IPS DF 4.7 (cell line): ENCODE measurements around the gene RPTOR.
"Not testable (repeated sequence)": the region's sequence is repeated elsewhere in the genome, so short reads cannot be mapped to it uniquely, and the experiment has no call there.

ENCODE experiments used
- DNase-seq: peaks from one replicate; pipeline ENCODE4 v3.0.0-alpha.2; 2013; ENCODE audit warnings: low spot score; ENCODE audit errors: extremely low read depth

The RPTOR gene

DNA sequence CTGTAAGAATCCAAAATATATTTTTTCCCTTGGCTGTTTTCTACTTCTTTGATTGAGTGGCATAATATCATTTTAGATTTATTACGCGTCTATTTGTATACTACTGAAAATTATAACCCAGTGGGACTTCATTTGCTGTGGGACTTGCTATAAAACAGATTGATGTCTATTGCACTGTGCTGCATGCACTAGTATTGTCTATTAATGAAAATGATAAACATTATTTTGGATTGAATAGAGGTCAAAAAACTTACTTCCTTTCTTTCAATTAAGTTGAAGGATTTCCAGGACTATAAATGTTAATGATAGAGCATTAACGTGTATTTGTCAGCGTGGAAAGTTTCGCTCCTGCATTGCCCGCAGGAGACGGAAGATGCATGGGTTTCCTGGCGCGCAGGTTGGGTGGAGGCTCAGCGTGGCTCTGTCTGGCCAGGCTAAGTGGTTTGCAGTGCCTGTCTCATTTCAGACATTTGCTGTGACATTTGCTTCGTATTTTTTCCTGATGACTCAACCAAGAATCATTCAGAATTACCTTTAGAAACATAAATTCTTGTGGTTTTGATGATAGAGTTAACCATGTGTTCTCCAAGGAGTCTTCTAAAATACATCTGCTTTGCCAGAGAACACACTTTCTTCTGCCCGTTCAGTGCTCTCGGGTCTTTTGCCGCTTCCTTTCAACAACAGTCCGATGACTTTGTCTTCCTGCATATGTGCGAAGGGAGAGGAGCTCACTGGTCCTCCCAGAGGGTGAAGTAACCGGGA, 216.7 kb downstream of the RPTOR start:
- no peak for DNase-seq

DNA sequence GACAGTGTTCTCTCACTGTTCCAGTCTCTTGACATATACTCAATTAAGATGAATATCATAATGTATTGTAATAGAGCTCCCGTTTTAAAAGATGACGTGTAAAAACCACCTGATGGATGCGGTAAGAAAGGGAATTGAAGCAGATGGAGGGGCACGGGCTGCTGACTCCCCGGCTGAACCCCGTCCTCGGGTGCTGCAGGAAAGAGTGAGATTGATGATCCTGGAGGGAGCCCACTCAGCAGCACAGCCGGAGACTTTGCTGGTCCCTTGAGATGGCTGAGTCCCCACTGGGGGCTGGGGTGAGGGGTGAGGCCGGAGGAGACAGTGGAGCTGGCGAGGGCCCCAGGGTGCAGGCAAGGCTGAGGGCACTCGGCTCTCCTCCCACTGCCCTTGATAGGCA, 217.4 kb downstream of the RPTOR start:
- no peak for DNase-seq

DNA sequence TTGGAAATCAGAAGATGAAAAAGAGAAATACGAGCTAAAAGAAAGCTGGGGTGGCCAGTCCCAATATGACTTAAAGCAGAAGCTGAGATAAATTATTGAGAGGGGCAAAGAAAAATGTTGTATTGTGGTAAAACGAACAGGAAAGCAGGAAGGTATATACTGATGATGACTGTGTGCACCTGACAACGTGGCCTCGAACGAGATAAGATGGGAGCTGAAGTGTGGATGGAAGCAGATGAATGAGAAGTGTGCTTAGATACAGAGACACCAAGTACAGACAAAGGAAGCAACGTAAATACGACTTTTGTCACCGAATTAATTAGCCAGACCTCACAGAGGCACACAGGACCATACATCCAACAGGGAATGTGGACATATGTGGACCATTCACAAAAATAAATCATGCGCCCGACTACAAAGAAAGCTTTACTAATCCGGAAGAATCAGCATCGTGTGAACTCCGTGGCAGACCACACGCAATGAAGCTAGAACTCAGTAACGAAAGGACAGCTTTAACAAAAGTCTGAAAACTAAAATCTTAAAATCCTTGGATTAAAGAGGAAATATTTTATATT, 218.7 kb downstream of the RPTOR start:
- no peak for DNase-seq

DNA sequence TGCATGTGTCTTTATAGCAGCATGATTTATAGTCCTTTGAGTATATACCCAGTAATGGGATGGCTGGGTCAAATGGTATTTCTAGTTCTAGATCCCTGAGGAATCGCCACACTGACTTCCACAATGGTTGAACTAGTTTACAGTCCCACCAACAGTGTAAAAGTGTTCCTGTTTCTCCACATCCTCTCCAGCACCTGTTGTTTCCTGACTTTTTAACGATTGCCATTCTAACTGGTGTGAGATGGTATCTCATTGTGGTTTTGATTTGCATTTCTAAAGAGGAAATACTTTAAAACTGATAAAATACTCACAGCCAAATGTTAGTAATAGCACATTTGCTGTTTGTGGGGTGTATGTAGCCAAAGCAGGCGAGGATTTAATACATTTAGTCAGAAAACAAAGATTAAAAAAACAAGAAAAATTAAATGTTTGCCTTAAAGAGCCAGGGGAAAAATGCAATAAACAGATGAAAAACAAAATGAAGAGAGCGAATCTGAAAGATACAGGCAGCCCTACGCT, 220.0 kb downstream of the RPTOR start:
- DNase-seq = not testable (repeated sequence)

DNA sequence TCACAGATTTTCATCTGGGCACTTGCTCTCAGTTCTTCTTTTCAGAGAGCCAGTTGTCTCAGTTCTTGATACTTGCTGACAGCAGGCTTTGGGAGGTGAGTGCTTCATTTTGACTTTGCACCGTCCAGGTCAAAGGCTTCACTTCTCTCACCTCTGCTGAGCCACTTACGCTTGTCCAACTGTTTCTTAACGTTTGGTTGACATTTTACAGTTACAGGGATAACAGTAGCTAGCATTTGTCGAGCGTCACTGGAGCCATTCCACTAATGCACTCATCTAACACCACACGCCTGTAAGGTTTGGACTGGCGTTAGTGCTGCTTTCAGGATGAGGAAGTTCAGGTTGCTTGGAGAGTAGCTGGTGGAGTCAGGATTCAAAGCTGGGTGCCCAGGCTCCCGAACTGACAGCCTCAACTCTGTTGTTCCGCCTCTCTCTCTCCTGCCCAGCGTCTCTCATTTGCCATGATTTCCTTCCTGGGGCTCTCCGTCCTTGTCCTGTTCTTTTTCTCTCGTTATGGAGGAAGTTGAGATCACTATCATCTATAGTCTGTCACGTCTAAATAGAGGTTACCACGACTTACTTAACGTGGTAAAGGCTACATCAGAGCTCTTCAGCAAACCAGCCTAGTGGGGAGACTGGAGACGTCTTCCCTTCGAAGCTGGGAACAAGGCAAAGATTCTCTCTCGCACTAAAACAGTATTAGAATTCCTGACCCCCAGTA, 220.8 kb downstream of the RPTOR start:
- DNase-seq = no peak

DNA sequence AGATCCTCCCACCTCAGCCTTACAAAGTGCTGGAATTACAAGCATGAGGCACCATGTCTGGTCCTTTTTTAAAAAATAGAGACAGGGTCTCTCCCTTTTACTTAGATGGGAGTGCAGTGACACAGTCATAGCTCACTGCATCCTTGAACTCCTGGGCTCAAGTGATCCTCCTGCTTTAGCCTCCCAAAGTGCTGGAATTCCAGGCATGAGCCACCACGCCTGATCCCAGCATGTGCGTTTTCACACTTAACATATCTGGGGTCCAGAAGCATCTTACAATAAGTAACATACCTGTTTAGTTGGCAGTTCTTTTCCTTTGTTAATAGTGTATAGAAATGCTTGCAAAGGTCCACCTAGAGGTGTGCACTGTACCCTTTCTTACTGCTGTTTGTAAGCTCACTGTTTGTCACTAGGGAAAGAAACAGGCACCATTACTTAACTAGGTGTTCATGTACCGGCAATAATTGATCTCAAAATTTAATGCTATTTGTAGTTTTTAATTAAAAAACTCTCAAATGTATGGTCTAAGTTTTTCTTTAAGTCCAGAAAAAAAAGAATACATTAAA, 221.7 kb downstream of the RPTOR start:
- no peak for DNase-seq

DNA sequence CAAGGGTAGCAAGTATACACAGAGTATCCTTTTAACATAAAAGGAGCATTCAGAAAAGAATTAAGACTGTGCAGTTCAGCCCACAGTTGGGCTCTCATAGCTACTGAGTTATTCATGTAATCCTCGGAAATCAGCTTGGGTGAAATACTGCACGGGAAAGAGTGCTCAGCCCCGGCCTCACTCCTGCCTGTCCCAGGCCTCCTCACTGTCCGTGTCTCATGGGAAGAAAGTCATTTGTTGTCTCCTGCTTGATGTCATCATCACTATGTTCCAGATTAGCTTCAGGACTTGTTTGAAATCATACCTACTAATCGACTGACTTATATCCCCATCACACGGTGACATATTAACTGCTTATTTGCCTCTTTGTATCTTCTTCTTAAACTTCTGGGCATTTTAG, 223.8 kb downstream of the RPTOR start:
- DNase-seq = no peak

DNA sequence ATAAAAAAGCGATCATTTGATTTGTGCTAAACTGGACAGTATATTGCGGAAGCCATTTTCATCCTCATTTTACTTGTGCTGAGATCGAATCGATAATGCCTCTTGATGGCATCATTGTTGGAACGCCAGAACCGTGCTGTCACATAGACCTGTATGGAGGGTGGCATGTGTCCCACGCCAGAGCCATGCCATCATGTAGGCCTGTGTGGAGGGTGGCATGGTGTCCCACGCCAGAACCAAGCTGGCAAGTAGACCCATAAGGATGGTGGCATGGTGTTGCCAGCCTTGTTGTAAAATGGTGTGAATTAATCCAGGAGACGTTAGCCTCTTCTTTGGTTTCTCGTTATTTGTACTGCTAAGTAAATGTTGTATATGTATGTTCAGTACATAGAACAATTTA, 224.3 kb downstream of the RPTOR start:
- DNase-seq = no peak

DNA sequence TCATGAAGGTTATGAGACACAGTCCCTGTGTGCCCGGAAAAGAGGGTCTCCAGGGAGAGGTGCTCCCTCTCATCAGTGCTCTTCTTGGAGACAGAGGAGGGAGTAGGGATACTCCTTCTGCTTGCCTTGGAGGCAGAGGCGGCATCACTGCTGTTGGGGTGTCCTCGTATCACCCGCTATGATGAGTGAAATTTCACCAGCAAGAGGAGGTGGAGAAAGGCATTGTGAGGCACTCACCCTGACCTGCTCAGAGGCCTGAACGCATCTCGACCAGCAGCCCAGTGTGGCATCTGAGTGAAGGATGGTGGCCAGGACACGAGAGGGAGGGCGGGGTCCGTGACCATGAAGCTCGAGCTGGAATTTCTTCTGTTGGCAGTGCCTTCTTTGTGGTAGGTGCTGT, 224.9 kb downstream of the RPTOR start:
- DNase-seq = no peak

DNA sequence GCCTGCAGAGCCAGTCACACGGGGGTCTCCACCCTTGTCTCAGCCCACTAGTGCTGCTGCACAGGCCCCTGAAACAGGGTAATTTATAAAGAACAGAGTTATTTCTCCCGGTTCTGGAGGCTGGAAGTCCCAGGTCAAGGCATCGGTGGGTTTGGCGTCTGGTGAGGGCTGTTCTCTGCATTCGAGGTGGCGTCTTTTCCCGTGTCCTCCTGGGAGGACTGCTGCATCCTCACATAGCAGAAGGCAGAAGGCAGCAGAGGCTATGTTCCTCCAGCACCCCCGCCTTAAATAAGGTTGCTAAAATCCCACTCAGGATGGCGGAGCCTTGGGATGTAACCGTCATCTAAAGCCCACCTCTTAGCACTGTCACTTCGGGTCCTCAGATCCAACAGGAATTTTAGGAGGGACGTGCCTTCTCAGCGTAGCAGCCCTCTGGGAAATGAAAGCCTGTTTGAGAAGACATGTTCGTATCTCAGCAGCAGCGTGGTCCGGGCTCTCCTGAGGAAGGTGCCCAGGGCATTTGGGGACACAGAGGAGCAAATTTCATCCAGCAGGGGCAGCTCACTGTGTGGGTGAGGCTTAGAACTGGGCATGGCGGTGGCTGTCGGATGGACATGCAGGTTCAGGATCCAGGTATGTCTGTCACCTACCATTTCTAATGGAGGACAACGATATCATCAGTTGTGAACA, 225.4 kb downstream of the RPTOR start:
- DNase-seq = no peak

DNA sequence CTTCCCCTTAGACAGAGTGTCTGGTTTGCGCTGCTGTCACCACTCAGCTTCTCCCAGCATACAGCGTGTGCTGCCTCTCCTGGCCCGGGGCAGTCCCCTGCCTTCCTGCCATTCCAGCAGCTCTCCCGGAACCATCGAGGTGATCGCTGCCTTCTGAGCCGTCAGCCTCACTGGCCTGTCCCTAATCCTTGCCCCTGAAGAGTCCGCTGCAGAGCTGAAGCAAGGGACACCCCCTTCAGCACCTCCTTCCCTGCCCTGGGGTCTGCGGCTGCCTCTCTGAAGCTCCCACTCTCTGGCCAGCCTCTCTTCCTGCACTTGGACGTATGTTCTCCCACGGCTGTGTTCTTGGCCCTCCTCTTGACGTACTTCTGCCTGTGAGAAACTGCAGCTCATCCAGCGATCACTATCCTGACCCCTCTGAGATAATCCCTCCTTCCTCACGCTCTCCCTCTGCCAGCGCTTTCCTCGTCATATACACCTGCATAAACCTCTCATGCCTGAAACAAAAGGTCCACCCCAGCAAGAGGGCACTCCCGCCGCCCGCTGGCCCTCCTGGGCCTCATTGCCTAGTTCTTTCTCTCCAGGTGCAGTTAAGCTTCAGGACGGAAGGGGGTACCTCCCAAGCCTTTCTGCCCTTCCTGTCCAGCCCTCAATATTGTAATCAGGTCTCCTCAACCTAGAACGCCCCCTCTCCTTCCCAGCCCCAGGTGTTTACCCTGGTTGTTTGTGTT, 226.4 kb downstream of the RPTOR start:
- no peak for DNase-seq

DNA sequence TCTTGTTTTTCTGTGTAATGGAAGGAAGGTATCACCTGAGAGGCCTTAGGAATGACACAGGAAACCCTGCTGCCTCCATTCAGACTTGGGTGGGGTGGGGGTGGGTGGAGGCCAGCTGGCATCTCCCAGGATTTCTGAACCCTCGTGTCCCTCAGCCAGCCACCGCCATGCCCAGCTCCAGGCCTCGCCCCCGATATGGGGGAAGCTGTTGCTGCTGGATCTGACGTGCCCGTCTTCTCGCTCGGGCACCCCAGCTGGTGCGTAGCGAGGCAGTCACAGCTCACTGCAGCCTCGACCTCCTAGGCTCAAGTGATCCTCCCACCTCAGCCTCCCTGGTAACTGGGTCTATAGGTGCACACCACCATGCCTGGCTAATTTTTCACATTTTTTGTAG, 227.0 kb downstream of the RPTOR start:
- no peak for DNase-seq

DNA sequence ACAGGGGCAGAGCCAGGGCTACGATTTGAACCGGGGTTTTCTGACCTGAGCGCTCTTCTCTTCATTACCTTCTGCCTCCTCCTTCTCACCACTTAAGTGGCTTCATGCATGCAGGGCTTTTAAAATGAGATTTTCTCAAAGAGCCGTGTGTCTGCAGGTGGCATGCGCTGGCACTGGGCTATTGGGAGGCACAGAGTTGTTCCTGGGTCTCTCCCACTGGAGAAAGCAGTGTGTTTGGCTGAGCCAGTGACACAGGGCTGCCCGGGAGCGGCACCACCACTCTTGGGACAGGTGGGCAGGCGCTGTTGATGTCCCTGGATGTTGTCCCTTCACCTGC, 228.2 kb downstream of the RPTOR start:
- DNase-seq = no peak

DNA sequence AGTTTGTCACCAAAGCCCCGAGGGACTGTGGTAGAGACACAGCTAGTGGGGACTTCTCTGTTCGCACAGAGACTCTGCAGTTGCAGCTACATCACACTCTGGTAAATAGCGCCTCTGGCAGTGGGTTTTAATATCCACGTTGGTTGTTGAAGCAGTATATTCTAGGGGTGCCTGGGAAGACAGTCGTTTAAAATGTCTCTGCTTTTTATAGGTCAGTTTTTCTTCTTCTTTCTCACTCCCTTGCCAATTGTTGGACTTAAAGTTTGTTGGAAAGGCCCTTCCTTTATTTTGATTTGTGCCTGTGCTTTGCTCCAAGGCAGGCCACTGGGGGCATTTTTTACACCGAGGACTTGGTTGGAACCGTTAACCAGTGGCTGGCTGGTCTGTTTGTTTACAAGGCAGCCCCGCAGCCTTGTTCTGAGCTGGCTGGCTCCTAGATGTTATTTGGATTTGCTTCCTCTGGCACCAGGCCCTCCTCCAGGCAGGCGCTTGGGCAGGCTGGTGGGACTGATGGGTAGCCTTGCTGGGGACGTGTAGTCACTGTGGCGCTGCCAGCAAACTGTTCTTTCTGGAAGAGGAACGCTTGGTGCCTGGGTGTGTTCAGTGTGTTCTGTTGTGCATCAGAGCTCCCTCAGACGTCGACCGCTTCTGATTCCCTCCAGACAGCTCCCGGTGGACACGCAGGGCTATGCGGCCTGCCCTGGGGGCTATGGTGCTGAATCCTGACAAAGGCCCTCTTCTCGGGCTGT, 228.8 kb downstream of the RPTOR start:
- DNase-seq = no peak

DNA sequence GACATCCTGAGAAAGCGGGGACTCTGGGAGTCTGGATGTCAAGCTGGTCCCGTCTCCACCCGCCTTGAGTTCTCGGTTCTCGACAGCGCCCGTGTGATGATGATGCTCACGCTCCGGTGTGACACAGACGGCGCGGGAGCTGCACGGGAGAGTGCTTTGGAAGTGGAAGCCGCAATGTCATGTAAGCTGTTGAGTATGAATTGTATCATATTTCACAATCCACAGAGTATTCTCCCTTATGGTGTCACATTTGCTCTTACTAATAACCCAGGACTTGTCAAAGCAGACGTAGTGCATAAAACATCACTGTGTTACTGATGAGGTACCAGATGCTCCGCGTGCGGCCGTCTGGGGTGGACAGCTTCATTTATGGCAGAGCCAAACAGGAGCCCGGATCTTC, 229.5 kb downstream of the RPTOR start:
- no peak for DNase-seq

DNA sequence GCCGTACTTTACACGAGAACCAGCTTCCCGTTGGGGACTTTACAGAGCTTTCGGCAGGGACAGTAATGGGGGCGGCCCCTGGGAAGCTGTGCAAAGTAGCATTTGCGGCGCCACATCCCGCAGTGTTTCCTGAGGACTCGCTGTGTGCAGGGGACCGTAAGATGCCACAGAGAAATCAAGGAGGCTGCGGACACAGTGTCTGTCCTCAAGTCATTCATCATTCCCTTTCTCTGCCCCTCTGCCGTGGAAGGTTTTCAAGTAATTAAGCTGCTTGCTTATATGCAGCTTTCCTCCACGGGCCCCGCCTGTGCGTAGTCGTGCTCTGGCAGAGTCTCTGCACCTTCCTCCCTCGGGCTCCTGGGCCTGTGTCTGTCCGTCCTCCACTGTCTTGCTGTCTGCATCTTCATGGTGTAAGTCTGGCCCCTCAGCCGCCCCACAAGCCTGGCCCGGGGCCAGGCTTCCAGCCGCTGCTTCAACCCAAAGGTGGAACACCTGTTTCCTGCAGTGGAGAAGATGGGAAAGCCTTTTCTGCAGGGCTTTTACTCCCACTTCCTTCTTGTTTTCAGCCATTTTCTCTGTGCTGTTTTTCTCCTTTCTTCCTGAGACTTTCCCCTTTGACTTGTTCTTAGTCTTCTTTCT, 230.1 kb downstream of the RPTOR start:
- DNase-seq = no peak

DNA sequence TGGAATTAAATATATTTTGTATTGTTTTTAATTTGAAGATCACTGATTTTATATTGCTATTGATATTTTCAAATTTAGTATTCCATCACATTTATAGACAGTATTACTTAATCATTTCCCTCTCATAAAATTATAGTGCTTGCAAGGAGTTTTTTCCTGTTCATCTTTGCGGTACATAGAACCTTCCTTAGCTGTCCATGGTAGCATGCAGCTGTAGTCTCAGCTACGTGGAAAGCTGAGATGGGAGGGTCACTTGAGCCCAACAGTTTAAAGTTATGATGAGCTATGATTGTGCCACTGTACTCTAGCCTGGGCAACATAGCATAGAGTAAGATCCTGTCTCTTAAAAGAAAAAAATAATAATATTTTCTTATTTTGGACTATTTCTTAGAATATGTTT, 231.2 kb downstream of the RPTOR start:
- no peak for DNase-seq

DNA sequence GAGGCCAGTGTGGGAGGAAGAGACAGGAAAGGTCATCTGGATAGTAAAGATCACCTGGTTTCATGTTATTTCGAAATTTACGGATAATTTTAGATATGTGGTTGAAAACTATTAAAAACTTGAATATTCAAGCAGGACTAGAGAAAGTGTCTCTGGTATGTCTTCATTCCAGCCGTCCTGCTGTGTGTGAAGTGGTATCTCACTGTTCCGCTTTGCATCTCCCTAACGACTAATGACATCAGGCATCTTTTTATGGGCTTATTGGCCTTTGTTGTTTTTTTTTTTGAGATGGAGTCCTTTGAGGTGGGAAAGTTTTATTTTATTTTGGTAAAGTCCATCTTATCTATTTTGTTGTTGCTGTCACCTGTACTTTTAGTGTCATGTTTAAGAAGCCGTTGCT, 232.6 kb downstream of the RPTOR start:
- DNase-seq = no peak

DNA sequence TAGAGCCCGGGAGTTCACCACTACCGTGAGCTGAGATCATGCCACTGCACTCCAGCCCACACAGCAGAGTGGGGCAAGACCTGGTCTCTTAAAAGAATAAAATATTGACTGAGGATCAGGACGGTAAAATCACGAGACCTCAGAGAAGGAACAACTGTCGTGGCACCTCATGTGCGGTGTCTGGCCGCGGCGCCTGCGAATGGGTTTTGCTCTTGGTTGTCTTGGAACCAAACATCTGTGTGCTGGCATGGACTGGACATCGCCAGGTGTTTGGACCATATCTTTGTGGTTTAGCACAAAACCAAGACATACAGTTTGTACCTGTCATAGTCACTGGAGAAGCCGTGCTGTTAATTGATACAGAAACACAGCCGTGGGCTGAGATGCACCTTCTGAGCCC, 234.1 kb downstream of the RPTOR start:
- DNase-seq = no peak

DNA sequence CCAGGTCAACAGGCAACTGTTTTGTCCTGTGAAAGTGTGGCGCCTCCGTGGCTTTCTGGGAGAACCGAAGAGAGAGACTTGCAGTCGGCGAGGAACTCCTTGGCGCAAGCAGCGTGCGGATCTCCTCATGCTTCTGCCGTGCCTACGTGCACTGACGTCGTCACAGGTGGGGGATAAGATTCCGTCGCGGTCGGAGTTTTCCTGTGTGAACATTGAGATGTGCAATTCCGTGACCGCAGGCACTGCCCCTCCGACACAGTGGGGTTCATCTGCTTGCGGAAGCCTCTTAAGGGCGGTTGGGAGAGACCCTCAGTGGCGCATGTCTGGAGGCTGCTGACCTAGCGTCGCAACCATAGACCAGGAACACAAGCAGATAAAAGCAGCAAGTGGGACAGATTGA, 234.7 kb downstream of the RPTOR start:
- no peak for DNase-seq
